OCI-LY1 (cell line): ENCODE measurements around the gene MTHFD1L.

Experiments
- H2AFZ ChIP-seq: fragments of 200-600 bp; sonication (generic), shearing (Covaris generic); 2 replicates; pipeline ENCODE4 v1.6.0; 2014; ENCODE audit warnings: antibody characterized with exemption, mild to moderate bottlenecking, low read length
- H3F3A ChIP-seq: fragments of 200-600 bp; sonication (generic), shearing (Covaris generic); 2 replicates; pipeline ENCODE4 v1.6.0; 2014; ENCODE audit warnings: mild to moderate bottlenecking, antibody characterized with exemption, low read length, moderate library complexity; ENCODE audit not compliant: insufficient read depth
- H3K27ac ChIP-seq: fragments of 200-600 bp; sonication (generic); 2 replicates; pipeline ENCODE4 v1.5.1; 2014; ENCODE audit warnings: low read length, mixed run types, mild to moderate bottlenecking, low read depth; ENCODE audit not compliant: poor library complexity, severe bottlenecking
- H3K27me3 ChIP-seq: fragments of 200-600 bp; sonication (generic); 2 replicates; pipeline ENCODE4 v1.6.0; 2014; ENCODE audit warnings: antibody characterized with exemption, mild to moderate bottlenecking, low read length, moderate library complexity; ENCODE audit not compliant: insufficient read depth
- H3K36me3 ChIP-seq: fragments of 200-600 bp; sonication (generic); 2 replicates; pipeline ENCODE4 v1.6.1; 2014; ENCODE audit warnings: mild to moderate bottlenecking, antibody characterized with exemption, low read length, moderate library complexity, mixed read lengths; ENCODE audit not compliant: insufficient read depth
- H3K4me1 ChIP-seq: fragments of 200-600 bp; sonication (generic); 2 replicates; pipeline ENCODE4 v1.5.1; 2014; ENCODE audit warnings: mild to moderate bottlenecking, low read length, moderate library complexity; ENCODE audit not compliant: insufficient read depth, severe bottlenecking
- H3K4me2 ChIP-seq: fragments of 200-600 bp; sonication (generic), shearing (Covaris generic); 2 replicates; pipeline ENCODE4 v1.6.1; 2014; ENCODE audit warnings: low read length
- H3K4me3 ChIP-seq: fragments of 200-600 bp; sonication (generic); 2 replicates; pipeline ENCODE4 v1.5.1; 2014; ENCODE audit warnings: low read length, low read depth, mild to moderate bottlenecking, mixed read lengths; ENCODE audit not compliant: poor library complexity, severe bottlenecking
- H3K79me2 ChIP-seq: fragments of 200-600 bp; shearing (Covaris generic); 2 replicates; pipeline ENCODE4 v1.6.1; 2016; ENCODE audit warnings: mixed run types, low read length, mixed read lengths; ENCODE audit not compliant: insufficient read depth
- H3K9ac ChIP-seq: fragments of 200-600 bp; sonication (generic), shearing (Covaris generic); 2 replicates; pipeline ENCODE4 v1.6.1; 2014; ENCODE audit warnings: mild to moderate bottlenecking, low read length, mixed read lengths
- H3K9me2 ChIP-seq: fragments of 200-600 bp; sonication (generic), shearing (Covaris generic); 2 replicates; pipeline ENCODE4 v1.6.1; 2014; ENCODE audit warnings: low read depth, mild to moderate bottlenecking, low read length, mixed read lengths
- H3K9me3 ChIP-seq: fragments of 200-600 bp; shearing (Covaris generic); 2 replicates; pipeline ENCODE4 v1.6.1; 2014; ENCODE audit warnings: low read length, mixed read lengths
- H4K20me1 ChIP-seq: fragments of 200-600 bp; sonication (generic), shearing (Covaris generic); 2 replicates; pipeline ENCODE4 v1.6.0; 2016; ENCODE audit warnings: mild to moderate bottlenecking, low read length; ENCODE audit not compliant: insufficient read depth
- EZH2 ChIP-seq: fragments of 200-600 bp; sonication (generic), shearing (Covaris generic); IDR thresholded peaks from 2 replicates; pipeline ENCODE4 v1.8.0; 2017; ENCODE audit warnings: borderline replicate concordance, mixed run types, mild to moderate bottlenecking, antibody characterized with exemption, low read length, moderate library complexity, mixed read lengths
- TF ChIP-seq, protein P1 (sequence below): fragments of 200-600 bp; sonication (generic), shearing (Covaris generic); IDR thresholded peaks from 2 replicates; pipeline ENCODE4 v1.5.1; 2017; ENCODE audit warnings: mild to moderate bottlenecking, antibody characterized with exemption, low read length, moderate library complexity, mixed read lengths

MTHFD1L gene

DNA sequence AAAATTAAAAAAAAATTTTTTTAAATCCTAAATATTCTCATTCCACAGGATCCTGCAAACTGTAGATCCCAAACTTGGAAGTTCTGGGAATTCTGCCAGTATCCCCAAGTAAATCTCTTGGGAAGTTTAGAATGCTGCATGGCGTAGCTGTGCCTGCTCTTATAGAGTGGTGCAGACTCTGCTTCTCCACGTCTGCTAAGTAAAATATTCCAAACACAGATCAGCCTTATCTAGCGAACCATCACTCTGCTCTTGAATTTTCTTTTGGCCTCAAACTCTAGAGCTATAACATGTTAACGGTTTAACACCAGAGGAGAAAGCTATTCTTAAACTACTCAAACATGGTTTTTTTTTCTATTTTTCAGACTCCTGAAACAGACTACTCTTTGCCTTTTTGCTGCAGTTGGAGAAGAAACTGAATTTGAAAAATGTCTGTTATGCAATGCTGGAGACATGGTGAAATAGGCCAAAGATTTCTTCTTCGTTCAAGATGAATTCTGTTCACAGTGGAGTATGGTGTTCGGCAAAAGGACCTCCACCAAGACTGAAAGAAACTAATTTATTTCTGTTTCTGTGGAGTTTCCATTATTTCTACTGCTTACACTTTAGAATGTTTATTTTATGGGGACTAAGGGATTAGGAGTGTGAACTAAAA lies 235.8 kb downstream of the MTHFD1L start:
- Histone ChIP-seq H3K4me2 (no peak overlapping the region), H3K9me2 (no peaks in the 10 kb centered on the region), H3K27me3 (no peaks in the 10 kb centered on the region), H3K4me3 (no peak overlapping the region), H3K9ac (no peak overlapping the region), H3K27ac (no peak overlapping the region), H3K9me3 (no peaks in the 10 kb centered on the region), H4K20me1 (no peaks in the 10 kb centered on the region), H3K36me3 (peaks cover 23% of the 10 kb centered on the region), H3K4me1 (no peaks in the 10 kb centered on the region), H3K79me2 (no peaks in the 10 kb centered on the region), H2AFZ (no peak overlapping the region), H3F3A (no peaks in the 10 kb centered on the region)
- TF ChIP-seq, protein P1, sequence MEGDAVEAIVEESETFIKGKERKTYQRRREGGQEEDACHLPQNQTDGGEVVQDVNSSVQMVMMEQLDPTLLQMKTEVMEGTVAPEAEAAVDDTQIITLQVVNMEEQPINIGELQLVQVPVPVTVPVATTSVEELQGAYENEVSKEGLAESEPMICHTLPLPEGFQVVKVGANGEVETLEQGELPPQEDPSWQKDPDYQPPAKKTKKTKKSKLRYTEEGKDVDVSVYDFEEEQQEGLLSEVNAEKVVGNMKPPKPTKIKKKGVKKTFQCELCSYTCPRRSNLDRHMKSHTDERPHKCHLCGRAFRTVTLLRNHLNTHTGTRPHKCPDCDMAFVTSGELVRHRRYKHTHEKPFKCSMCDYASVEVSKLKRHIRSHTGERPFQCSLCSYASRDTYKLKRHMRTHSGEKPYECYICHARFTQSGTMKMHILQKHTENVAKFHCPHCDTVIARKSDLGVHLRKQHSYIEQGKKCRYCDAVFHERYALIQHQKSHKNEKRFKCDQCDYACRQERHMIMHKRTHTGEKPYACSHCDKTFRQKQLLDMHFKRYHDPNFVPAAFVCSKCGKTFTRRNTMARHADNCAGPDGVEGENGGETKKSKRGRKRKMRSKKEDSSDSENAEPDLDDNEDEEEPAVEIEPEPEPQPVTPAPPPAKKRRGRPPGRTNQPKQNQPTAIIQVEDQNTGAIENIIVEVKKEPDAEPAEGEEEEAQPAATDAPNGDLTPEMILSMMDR = no peak
- no peak for TF ChIP-seq EZH2

DNA sequence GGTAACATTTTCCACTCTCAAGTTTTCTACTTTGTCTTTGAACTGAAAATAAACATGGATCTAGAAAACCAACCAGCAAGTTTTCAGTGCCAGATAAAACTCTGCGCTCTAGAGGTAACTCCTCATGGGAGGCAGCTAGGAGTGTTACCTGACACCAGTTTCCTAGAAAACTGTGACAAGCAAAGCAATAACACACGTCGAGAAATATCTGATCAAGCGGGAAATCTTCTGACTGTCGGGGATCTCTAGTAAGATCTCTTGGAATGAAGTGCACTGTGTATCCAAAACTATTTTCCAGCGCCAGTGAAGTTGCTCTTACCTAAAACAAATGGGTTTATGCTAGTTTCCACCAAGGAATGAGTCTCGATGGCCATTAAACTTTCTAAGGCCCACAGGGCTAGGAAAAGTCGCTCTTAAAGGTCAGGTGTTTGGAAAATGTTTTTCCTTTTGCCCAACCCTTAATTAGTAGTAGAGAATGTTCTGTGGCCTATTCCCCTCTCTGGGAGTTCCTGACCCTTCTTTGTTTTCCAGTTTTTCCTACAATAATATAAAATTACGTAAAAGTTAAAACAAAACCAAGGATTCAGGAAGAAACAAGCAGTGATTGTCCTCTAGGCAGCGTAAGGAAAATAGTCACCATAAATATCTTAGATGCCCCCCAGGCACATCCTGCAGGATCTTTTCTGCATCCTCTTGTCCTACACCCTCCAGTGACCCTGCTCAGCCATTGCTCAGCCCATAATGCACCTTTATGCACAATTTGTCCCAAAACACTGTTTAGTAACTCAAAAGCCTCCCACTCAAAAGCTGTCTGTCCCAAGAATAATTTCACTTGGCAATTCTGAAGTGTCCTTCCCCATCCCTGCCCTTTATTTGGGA lies 236.6 kb downstream of the MTHFD1L start:
- H4K20me1 ChIP-seq = no peaks in the 10 kb centered on the region
- no peak overlapping the region for H3K9ac ChIP-seq
- TF ChIP-seq EZH2 = no peak
- TF ChIP-seq, protein P1 = no peak
- no peak overlapping the region for H3K27ac ChIP-seq
- H3F3A ChIP-seq = no peaks in the 10 kb centered on the region
- H3K79me2 ChIP-seq = no peaks in the 10 kb centered on the region
- no peaks in the 10 kb centered on the region for H3K27me3 ChIP-seq
- H3K9me3 ChIP-seq = no peaks in the 10 kb centered on the region
- no peak overlapping the region for H3K4me3 ChIP-seq
- H3K36me3 ChIP-seq = peaks cover 15% of the 10 kb centered on the region
- no peak overlapping the region for H2AFZ ChIP-seq
- no peaks in the 10 kb centered on the region for H3K9me2 ChIP-seq
- no peak overlapping the region for H3K4me2 ChIP-seq
- no peaks in the 10 kb centered on the region for H3K4me1 ChIP-seq

DNA sequence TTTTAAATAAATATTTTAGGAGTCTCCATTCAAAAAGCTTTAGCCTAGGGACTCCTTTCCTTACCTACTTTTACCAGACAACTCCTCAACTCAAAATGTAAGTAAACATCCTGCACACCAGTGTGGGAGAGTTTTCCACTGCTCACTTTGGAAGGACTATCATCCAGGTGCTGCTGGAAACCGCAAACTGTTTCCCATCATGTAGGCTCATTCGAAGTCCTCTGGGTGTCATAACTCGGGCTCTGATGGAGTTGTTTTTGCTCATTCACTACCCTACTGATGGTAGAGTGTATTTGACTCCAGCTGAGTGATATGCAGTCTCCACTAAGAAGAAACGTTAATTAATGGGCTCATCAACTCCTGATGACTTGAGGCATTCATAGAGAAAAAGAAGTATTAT lies 237.8 kb downstream of the MTHFD1L start:
- no peak overlapping the region for H2AFZ ChIP-seq
- no peak overlapping the region for H3K27ac ChIP-seq
- H3F3A ChIP-seq = no peaks in the 10 kb centered on the region
- H3K79me2 ChIP-seq = no peaks in the 10 kb centered on the region
- H3K9ac ChIP-seq = no peak overlapping the region
- no peak for TF ChIP-seq EZH2
- TF ChIP-seq, protein P1 = no peak
- H3K36me3 ChIP-seq = peaks cover 10% of the 10 kb centered on the region
- H3K27me3 ChIP-seq = no peaks in the 10 kb centered on the region
- no peaks in the 10 kb centered on the region for H3K9me2 ChIP-seq
- no peaks in the 10 kb centered on the region for H4K20me1 ChIP-seq
- H3K4me2 ChIP-seq = no peak overlapping the region
- H3K4me1 ChIP-seq = no peaks in the 10 kb centered on the region
- no peak overlapping the region for H3K4me3 ChIP-seq
- H3K9me3 ChIP-seq = no peaks in the 10 kb centered on the region
